ENCODE results near the gene SLC22A31. TPM values are rescaled to one million over a fixed set of nuclear protein-coding genes. Genes with fewer than 3 reads are reported as not detected.

Gene SLC22A31
- total RNA-seq, 6 donors from 2014 or later, result 71.0 to 320 (median 174) TPM

DNA sequence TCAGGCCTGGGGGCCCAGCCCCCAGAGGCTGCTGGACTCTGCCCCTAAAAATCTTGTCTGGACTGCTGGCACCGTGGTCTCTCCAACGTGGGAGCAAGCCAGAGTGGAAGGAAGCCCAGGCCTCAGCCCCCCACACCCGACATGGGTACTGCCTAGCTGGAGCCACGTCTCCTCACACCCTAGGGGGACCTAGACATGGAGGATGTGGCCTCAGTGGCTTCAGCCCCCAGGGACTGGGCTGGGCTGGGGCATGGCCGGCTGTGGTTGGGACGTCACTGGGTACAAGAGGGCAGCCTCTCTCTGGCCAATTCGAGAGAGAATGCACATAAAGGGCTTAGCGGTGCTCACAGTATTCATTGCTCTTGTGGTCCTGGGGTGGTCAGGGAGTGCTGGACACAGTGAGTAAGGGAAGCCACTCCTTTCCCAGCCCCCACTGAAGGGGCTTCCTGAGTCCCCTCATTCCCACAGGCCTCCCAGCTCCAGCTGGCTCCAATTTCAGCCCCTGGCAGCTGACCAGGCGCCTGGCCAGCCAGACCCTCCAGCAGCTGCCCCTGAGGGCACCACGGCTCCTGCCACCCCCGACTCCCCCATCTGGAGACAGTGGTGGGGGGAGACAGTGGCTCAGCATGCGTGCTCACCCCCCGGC, 27.7 kb downstream of the SLC22A31 start:
- peak in 1 of 2 donors; percentile 69 for DNase-seq
- H3K27me3 ChIP-seq, result peaks cover 0 to 11% (median 3%) of the 10 kb centered on the region in 4 donors

DNA sequence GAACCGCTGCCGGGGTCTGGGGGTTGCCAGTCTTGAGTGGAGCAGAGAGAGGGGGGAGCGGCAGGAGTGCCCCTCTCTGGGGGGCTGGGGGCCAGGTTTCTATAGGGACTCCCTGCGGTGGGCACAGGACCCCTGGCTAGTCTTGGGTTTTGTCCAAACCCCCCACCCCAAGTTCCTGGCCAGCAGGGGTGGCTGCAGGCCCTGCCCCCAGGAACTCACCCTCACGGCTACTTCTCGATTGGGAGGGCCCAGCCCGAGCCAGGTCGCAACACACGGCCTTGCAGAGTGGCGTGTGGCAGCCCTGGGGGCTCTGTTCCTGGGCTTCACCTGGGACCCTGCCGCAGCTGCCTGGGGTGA, 28.2 kb downstream of the SLC22A31 start:
- no peak for DNase-seq
- no peaks in the 10 kb centered on the region for H3K36me3 ChIP-seq
- TF ChIP-seq EP300 (IDR thresholded peaks at IDR 0.05) (no peak), POLR2A (IDR thresholded peaks at IDR 0.05) (no peak), POLR2AphosphoS5 (IDR thresholded peaks at IDR 0.05) (no peak)
- TF ChIP-seq, protein P1, sequence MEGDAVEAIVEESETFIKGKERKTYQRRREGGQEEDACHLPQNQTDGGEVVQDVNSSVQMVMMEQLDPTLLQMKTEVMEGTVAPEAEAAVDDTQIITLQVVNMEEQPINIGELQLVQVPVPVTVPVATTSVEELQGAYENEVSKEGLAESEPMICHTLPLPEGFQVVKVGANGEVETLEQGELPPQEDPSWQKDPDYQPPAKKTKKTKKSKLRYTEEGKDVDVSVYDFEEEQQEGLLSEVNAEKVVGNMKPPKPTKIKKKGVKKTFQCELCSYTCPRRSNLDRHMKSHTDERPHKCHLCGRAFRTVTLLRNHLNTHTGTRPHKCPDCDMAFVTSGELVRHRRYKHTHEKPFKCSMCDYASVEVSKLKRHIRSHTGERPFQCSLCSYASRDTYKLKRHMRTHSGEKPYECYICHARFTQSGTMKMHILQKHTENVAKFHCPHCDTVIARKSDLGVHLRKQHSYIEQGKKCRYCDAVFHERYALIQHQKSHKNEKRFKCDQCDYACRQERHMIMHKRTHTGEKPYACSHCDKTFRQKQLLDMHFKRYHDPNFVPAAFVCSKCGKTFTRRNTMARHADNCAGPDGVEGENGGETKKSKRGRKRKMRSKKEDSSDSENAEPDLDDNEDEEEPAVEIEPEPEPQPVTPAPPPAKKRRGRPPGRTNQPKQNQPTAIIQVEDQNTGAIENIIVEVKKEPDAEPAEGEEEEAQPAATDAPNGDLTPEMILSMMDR (IDR thresholded peaks at IDR 0.05), result no peak
- no peak overlapping the region for H3K27ac ChIP-seq
- no peaks in the 10 kb centered on the region for H3K9me3 ChIP-seq
- H3K27me3 ChIP-seq, result peaks cover 0 to 11% (median 3%) of the 10 kb centered on the region in 4 donors
- H3K4me3 ChIP-seq, result no peak overlapping the region
- 78 to 80% methylated on average over 2 to 10 of the region's 11 CpGs for WGBS, 2 donors
- no peak for ATAC-seq (ENCODE audit: low FRiP score in 2 of 2)
- peaks cover 14 to 29% (median 21%) of the 10 kb centered on the region in 4 donors for H3K4me1 ChIP-seq

More for the DNA sequence above, 27.7 kb downstream of the SLC22A31 start:
- H3K36me3 ChIP-seq, result no peaks in the 10 kb centered on the region
- ATAC-seq (ENCODE audit: low FRiP score in 2 of 2), result no peak
- no peaks in the 10 kb centered on the region for H3K9me3 ChIP-seq
- H3K27ac ChIP-seq, result no peak overlapping the region
- WGBS, 2 donors, result 50 to 74% methylated on average over 4 to 13 of the region's 13 CpGs
- TF ChIP-seq POLR2A (IDR thresholded peaks at IDR 0.05), result no peak
- no peak for TF ChIP-seq EP300 (IDR thresholded peaks at IDR 0.05)
- TF ChIP-seq, protein P1 (IDR thresholded peaks at IDR 0.05), result no peak
- peaks cover 13 to 24% (median 16%) of the 10 kb centered on the region in 4 donors for H3K4me1 ChIP-seq
- H3K4me3 ChIP-seq, result no peak overlapping the region

DNA sequence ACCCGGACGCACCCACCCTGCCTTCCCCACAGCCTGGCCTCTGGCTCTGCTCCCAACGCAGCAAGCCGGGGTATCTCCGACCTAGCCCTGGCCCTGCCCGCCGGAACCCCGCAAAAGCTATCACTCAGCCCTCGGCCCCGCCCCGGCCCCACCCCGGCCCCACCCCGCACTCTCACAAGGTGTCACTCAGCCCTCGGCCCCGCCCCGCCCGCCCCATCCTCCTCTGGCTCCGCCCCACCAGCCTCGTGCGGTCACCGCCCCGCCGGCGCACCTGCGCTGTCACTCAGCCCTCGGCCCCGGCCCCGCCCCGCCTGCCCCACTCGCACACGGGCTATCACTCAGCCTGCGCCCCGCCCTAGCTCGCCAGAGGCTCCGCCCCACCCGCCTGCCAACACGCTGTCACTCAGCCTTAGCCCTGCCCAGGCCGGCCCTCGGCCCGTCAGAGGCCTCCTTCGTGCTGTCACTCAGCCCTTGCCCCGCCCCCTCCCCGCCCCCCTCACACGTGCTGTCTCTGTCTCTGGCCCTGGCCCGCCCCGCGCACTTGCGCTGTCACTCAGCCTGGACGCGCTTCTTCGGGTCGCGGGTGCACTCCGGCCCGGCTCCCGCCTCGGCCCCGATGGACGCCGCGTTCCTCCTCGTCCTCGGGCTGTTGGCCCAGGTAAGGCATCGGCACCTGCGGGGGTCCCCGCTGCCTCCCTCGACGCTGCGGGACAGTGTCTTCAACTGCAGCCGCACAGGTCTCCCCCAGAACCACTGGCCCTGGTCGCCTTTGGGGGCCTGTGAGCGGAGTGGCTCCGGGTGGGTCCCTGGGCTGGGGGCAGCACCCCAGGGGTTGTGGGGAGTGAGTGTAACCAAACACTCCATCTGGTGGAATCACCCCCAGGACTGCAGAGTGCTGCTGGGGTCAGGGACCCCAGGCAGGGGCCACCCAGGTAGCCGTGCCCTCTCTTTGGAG, 28.8 kb downstream of the SLC22A31 start, which contains the start of gene CDH15:
Gene CDH15, plus strand, starts transcription at position 533 of the 955 bp plus-strand sequence. Its CDS starts 84 bp downstream, at position 617.
- WGBS, 2 donors, result 3 to 7% methylated on average over 29 to 37 of the region's 74 CpGs
- DNase-seq, result peak; percentile 96 to 99

DNA sequence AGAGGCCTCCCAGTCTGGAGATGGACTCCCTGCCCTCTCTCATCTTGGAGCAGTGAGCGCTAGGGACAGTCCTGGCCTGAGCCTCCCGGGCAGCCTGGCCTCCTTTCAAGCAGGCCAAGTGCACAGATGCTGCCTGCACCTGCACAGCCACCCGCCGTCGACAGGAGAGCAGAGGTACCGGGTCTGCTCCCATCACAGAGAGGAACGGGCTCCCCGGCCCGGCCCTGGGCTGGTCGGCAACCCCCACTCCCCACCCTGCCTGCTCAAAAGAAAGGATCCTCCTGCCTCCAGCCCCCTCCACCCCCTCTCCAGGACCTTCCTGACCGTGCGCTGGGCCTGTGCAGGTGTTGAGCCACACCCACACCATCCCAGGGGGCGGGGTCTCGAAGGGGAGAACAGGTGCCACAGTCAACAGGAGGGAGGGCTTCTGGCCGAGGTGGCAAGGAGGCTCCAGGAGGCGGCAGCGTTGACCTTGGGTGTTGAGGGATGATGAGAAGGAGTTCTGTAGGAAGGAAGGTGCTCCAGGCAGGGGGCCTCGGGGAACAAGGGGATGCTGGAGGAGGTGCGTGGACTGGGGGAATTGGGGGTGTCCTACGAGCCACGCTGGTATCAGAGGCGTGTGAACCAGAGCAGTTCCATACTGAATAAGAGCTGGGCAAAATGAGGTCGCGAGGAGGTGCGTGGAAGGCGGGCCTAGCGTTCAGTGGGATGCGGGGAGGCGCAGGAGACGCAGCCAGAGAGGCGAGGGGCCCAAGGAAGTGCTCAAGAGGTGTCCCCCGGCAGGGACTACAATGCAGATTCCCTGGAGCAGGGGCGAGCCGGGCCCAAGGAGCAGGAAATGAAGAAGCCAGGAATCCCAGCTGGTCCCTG, 29.8 kb downstream of the SLC22A31 start:
- DNase-seq (peak; percentile 81), ATAC-seq (ENCODE audit: low FRiP score in 2 of 2) (no peak)
- H3K4me1 ChIP-seq, result peaks cover 15 to 33% (median 23%) of the 10 kb centered on the region in 4 donors
- H3K4me3 ChIP-seq, result peak overlapping the region in 3 of 4 donors; percentile 29 to 42 (median 41)
- no peaks in the 10 kb centered on the region for H3K36me3 ChIP-seq
- 13 to 14% methylated on average over 25 to 34 of the region's 34 CpGs for WGBS, 2 donors
- TF ChIP-seq POLR2AphosphoS5 (IDR thresholded peaks at IDR 0.05) (no peak), POLR2A (IDR thresholded peaks at IDR 0.05) (no peak), EP300 (IDR thresholded peaks at IDR 0.05) (no peak)
- TF ChIP-seq, protein P1 (IDR thresholded peaks at IDR 0.05), result no peak
- no peaks in the 10 kb centered on the region for H3K9me3 ChIP-seq
- no peak overlapping the region for H3K27ac ChIP-seq
- peaks cover 0 to 11% (median 3%) of the 10 kb centered on the region in 4 donors for H3K27me3 ChIP-seq

More for the DNA sequence above, 28.8 kb downstream of the SLC22A31 start, which contains the start of gene CDH15:
- Histone ChIP-seq H3K27ac (no peak within 1 kb of the TSS), H3K36me3 (no peaks in the 10 kb centered on the region), H3K4me3 (peak within 1 kb of the TSS in 3 of 4 donors; percentile 29 to 42 (median 41)), H3K27me3 (peaks cover 0 to 11% (median 3%) of the 10 kb centered on the region in 4 donors), H3K9me3 (no peaks in the 10 kb centered on the region), H3K4me1 (peaks cover 15 to 33% (median 23%) of the 10 kb centered on the region in 4 donors)
- TF ChIP-seq EP300 (IDR thresholded peaks at IDR 0.05), result no peak
- no peak for TF ChIP-seq POLR2A (IDR thresholded peaks at IDR 0.05)
- no peak for TF ChIP-seq POLR2AphosphoS5 (IDR thresholded peaks at IDR 0.05)
- TF ChIP-seq, protein P1 (IDR thresholded peaks at IDR 0.05), result no peak
- ATAC-seq (ENCODE audit: low FRiP score in 2 of 2), result peak; percentile 87 to 93
